Body of pancreas (tissue), 4 donors: ENCODE measurements around the gene CRYBA4. TPM values are rescaled to one million over a fixed set of nuclear protein-coding genes. Genes with fewer than 3 reads are reported as not detected.

Experiments used
- ATAC-seq: fragments of 150-250 bp; one replicate; pipeline ENCODE4 v1.9.1; 2016
- DNase-seq, 4 donors: peaks; one replicate each; pipeline ENCODE4 v3.0.0-alpha.2; 2019
- H3K27ac ChIP-seq, 4 donors: fragments of 200-600 bp; sonication (generic); 1 replicate in 3 of 4; 2 replicates in 1 of 4; pipeline versions ENCODE4 v1.5.1 to v1.6.1; 2016 to 2019; ENCODE audit warnings: mild to moderate bottlenecking in 1 of 4, mixed read lengths in 1 of 4, moderate library complexity in 1 of 4
- H3K27me3 ChIP-seq, 2 donors: fragments of 200-600 bp; sonication (generic); one replicate each; pipeline ENCODE4 v1.6.0; 2016; ENCODE audit warnings: mild to moderate bottlenecking in 1 of 2
- H3K36me3 ChIP-seq, 2 donors: fragments of 200-600 bp; sonication (generic); replicated peaks in 1 of 2; 2 replicates each; pipeline ENCODE4 v1.5.1; 2016; ENCODE audit warnings: low read depth in 2 of 2; ENCODE audit not compliant: insufficient read depth in 1 of 2
- H3K4me1 ChIP-seq: fragments of 200-600 bp; sonication (generic); one replicate; pipeline ENCODE4 v1.6.0; 2016
- H3K4me3 ChIP-seq, 2 donors: fragments of 200-600 bp; sonication (generic); 1 replicate in 1 of 2; 2 replicates in 1 of 2; pipeline ENCODE4 v1.5.1; 2016 to 2019
- H3K9me3 ChIP-seq, 3 donors: fragments of 200-600 bp; sonication (generic); 1 replicate in 2 of 3; 2 replicates in 1 of 3; pipeline ENCODE4 v1.5.1; 2016
- POLR2A ChIP-seq, 3 donors: fragments of 450-650 bp; IDR thresholded peaks; one replicate each; pipeline ENCODE4 v1.6.1; 2016; ENCODE audit warnings: antibody characterized with exemption in 3 of 3, mild to moderate bottlenecking in 2 of 3
- WGBS, 2 donors: methylation state at CpG; one replicate each; pipeline ENCODE4 v1.1.5; 2017; 5-methylcytosine and 5-hydroxymethylcytosine counted together
- intact Hi-C: fragments of 100-400 bp; cut with DNase I; formaldehyde crosslinking; loops from one replicate; pipeline ENCODE4 v1.15.1; 2023
- total RNA-seq, 2 donors: library from RNA; depleted of rRNA; stranded (reverse); fragments of >200 nt; gene quantifications; one replicate each; pipeline ENCODE4 v1.1.0, GENCODE V29; 2016
- TF ChIP-seq, protein P1 (sequence below), 7 experiments: fragments of 450-650 bp in 4 of 7; fragments of 200-600 bp in 3 of 7; sonication (generic) in 3 of 7; IDR thresholded peaks; one replicate each; pipeline ENCODE4 v1.5.1; 2016 to 2019; ENCODE audit warnings: antibody characterized with exemption in 7 of 7

Gene CRYBA4
- total RNA-seq, 2 donors from 2014 or later, result not detected

- Histone ChIP-seq H3K4me3 (no peak overlapping the region), H3K27me3 (no peaks in the 10 kb centered on the region), H3K9me3 (no peaks in the 10 kb centered on the region), H3K27ac (no peak overlapping the region), H3K4me1 (peaks cover 18% of the 10 kb centered on the region), H3K36me3 (no peaks in the 10 kb centered on the region)
- 67 to 84% methylated on average over 4 of the region's 4 CpGs for WGBS, 2 donors
- DNase-seq, result peak in 1 of 4 donors; percentile 5
- TF ChIP-seq POLR2A (IDR thresholded peaks at IDR 0.05), result no peak
- TF ChIP-seq, protein P1, sequence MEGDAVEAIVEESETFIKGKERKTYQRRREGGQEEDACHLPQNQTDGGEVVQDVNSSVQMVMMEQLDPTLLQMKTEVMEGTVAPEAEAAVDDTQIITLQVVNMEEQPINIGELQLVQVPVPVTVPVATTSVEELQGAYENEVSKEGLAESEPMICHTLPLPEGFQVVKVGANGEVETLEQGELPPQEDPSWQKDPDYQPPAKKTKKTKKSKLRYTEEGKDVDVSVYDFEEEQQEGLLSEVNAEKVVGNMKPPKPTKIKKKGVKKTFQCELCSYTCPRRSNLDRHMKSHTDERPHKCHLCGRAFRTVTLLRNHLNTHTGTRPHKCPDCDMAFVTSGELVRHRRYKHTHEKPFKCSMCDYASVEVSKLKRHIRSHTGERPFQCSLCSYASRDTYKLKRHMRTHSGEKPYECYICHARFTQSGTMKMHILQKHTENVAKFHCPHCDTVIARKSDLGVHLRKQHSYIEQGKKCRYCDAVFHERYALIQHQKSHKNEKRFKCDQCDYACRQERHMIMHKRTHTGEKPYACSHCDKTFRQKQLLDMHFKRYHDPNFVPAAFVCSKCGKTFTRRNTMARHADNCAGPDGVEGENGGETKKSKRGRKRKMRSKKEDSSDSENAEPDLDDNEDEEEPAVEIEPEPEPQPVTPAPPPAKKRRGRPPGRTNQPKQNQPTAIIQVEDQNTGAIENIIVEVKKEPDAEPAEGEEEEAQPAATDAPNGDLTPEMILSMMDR (IDR thresholded peaks at IDR 0.05), result no peak
- no peak for ATAC-seq
- intact Hi-C loops, result no loop called here
These were observed 29.3 kb upstream of the CRYBA4 start for GRCh38 chr22:26592421-26592891.

GRCh38 chr22:26593763-26594162, 28.0 kb upstream of the CRYBA4 start:
- Histone ChIP-seq H3K9me3 (no peaks in the 10 kb centered on the region), H3K27me3 (no peaks in the 10 kb centered on the region), H3K36me3 (no peaks in the 10 kb centered on the region), H3K4me3 (no peak overlapping the region), H3K27ac (no peak overlapping the region), H3K4me1 (peaks cover 21% of the 10 kb centered on the region)
- no peak for DNase-seq
- TF ChIP-seq, protein P1 (IDR thresholded peaks at IDR 0.05), result no peak
- TF ChIP-seq POLR2A (IDR thresholded peaks at IDR 0.05), result no peak
- intact Hi-C loops, result no loop called here
- ATAC-seq, result no peak
- WGBS, 2 donors, result 25 to 64% methylated on average over 1 of the region's 1 CpG

GRCh38 chr22:26597026-26597425, 24.7 kb upstream of the CRYBA4 start:
- intact Hi-C loops, result no loop called here
- no peak for DNase-seq
- no peak for TF ChIP-seq POLR2A (IDR thresholded peaks at IDR 0.05)
- TF ChIP-seq, protein P1 (IDR thresholded peaks at IDR 0.05), result no peak
- Histone ChIP-seq H3K36me3 (no peaks in the 10 kb centered on the region), H3K27ac (no peak overlapping the region), H3K4me3 (no peak overlapping the region), H3K4me1 (peaks cover 8% of the 10 kb centered on the region), H3K9me3 (no peaks in the 10 kb centered on the region), H3K27me3 (no peaks in the 10 kb centered on the region)
- ATAC-seq, result no peak
- WGBS, 2 donors, result 74 to 76% methylated on average over 4 of the region's 4 CpGs

- Histone ChIP-seq H3K9me3 (no peaks in the 10 kb centered on the region), H3K4me3 (no peak overlapping the region), H3K27me3 (no peaks in the 10 kb centered on the region), H3K4me1 (peaks cover 8% of the 10 kb centered on the region), H3K27ac (no peak overlapping the region), H3K36me3 (no peaks in the 10 kb centered on the region)
- TF ChIP-seq POLR2A (IDR thresholded peaks at IDR 0.05), result no peak
- TF ChIP-seq, protein P1 (IDR thresholded peaks at IDR 0.05), result no peak
- no peak for DNase-seq
- WGBS, 2 donors, result 24 to 26% methylated on average over 4 of the region's 4 CpGs
- no peak for ATAC-seq
- intact Hi-C loops, result no loop called here
These were observed 24.3 kb upstream of the CRYBA4 start for GRCh38 chr22:26597480-26597879.

DNA sequence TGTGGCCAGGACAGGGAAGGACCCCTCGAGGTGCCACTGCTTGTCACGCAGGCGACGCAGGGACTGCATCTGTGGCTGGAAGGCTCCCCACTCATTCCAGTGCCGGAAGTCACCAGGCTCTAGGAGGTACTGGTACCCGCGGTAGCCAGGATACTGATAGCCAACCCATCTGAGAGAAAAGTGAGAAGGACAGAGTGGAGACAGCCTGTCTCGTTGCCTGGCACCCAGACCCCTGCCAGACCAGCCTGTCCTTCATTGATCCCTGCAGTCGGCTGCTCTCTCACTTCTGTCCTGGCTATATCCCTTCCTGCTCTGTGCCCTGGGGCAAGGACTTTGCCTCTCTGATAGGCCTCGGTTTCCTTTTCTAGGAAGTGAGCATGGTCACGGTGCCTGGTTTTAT, 22.3 kb upstream of the CRYBA4 start:
- DNase-seq (no peak), ATAC-seq (no peak)
- Histone ChIP-seq H3K9me3 (no peaks in the 10 kb centered on the region), H3K27ac (no peak overlapping the region), H3K4me1 (peaks cover 8% of the 10 kb centered on the region), H3K36me3 (no peaks in the 10 kb centered on the region), H3K4me3 (no peak overlapping the region), H3K27me3 (no peaks in the 10 kb centered on the region)
- 80 to 81% methylated on average over 8 to 11 of the region's 11 CpGs for WGBS, 2 donors
- TF ChIP-seq, protein P1 (IDR thresholded peaks at IDR 0.05), result no peak
- TF ChIP-seq POLR2A (IDR thresholded peaks at IDR 0.05), result no peak
- intact Hi-C loops, result no loop called here
